ENCODE results near the gene PLCB1.

Gene PLCB1

GRCh38 chr20:8408587-8409307 lies 276.7 kb downstream of the PLCB1 start:
- H3K4me3 ChIP-seq (replicated peaks in 1 of 2; ENCODE audit: low read depth in 2 of 2, low read length in 2 of 2), result no peak overlapping the region
- no peak for DNase-seq (ENCODE audit: low read depth in 2 of 2)
- TF ChIP-seq CTCF (IDR thresholded peaks at IDR 0.05; ENCODE audit: low read depth, low read length), result no peak

DNA sequence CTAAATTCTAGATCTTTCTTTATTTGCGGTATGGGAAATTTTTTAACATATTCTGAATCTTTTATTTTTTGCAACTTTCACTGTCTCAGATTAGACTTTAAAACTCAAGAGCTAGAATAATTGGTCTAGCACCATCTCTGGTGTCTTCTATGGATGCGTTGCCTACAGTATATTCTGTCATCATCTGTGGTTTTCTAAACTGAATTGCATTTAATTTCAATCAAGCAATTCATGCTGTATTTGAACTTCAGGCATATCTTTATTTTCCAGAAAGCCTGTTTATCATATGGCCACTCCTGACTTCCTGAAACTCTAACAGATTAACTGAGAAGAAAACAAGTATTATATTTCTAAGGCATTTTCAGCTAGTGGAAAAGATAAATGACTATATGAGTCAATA lies 281.6 kb downstream of the PLCB1 start:
- TF ChIP-seq CTCF (IDR thresholded peaks at IDR 0.05; ENCODE audit: low read depth, low read length), result no peak
- no peak for DNase-seq (ENCODE audit: low read depth in 2 of 2)
- no peak overlapping the region for H3K4me3 ChIP-seq (replicated peaks in 1 of 2; ENCODE audit: low read depth in 2 of 2, low read length in 2 of 2)

DNA sequence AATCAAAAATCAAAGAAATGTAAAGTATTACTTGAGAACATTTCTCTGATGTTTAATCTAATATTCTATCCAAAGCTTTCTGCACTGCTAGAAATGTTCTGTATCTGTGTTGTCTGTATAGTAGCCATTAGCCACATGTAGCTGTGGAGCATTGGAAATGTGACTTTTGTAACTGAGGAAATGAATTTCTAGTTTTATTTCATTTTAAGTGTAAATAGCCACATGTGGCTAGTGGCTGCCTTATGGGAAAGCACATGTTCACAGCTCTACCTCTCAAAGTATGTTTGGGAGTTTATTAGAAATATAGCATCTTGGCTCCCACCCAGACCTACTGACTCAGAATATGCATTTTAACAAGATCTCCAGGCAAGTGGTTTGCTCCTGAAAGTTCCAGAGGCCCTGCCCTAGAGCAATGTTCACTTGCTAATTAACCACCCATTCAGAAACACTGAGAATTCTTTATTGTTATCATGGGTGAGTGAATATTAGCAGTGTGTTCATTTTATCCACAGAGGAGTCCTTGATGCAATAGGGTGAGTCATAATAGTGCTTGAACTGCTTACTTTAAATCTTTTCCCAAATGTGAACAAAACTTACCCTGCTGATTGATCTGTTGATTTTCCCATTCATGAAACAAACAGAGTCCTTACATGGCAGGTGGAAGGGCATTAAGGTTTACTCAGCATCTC lies 282.7 kb downstream of the PLCB1 start:
- no peak overlapping the region for H3K4me3 ChIP-seq (replicated peaks in 1 of 2; ENCODE audit: low read depth in 2 of 2, low read length in 2 of 2)
- DNase-seq (ENCODE audit: low read depth in 2 of 2), result peak; percentile 66 to 67
- TF ChIP-seq CTCF (IDR thresholded peaks at IDR 0.05; ENCODE audit: low read depth, low read length), result no peak

DNA sequence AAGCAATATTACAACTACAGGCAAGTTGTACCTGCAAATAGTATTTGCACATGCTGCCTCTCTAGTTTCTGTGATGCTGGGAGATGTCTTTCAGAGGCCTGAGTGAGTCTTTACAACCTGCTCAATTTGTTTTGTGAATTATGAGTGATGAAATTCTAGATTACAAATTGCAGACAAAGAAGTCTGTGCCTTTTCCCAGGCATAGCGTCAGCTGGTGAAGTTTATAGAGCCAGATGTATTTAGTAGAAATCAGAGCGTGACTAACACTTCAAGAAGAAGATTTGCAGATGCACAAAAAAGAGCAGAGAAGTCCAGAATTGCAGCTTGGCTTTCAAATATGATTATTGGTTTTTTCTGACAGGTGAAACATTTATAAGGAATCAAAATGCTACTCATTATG lies 289.9 kb downstream of the PLCB1 start:
- peak in 1 of 2 donors; percentile 25 for DNase-seq (ENCODE audit: low read depth in 2 of 2)
- H3K4me3 ChIP-seq (replicated peaks in 1 of 2; ENCODE audit: low read depth in 2 of 2, low read length in 2 of 2), result no peak overlapping the region
- no peak for TF ChIP-seq CTCF (IDR thresholded peaks at IDR 0.05; ENCODE audit: low read depth, low read length)

DNA sequence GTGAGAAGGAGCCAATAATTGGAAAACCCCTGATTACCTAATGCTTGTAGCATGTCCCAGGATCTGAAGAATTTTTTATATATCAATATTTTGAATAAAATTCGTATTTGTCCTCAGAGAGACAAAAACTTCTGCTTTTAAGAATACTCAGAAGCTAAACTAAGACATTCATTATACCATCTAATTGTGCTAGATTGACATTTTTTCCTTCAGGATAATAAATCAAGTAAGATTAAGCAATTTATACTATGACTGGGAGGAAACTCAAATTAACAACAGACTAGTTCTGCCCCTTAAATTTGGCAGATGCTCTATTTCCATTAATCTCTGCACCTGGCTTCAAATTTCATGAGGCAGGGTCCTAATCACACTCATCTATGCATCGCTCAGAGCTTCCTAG lies 291.4 kb downstream of the PLCB1 start:
- DNase-seq (ENCODE audit: low read depth in 2 of 2), result no peak
- TF ChIP-seq CTCF (IDR thresholded peaks at IDR 0.05; ENCODE audit: low read depth, low read length), result no peak

DNA sequence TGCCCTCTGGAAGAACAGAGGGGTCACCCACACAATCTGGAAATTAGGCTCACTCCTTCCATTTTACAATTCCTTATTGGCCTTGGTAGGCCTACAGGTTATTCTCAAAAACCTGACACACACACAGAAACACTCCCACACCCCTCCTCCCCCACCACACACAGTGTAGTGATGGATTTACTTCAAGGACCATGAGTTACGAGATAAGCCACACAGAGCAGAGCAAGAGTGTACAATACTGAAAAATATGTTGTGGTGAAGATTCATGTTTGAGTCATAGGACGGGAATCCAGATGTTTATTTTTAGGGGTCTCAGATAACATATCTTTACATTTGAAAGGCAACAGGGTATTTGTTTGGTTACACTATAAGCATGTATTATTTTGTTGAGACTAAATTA lies 291.9 kb downstream of the PLCB1 start:
- H3K4me3 ChIP-seq (replicated peaks in 1 of 2; ENCODE audit: low read depth in 2 of 2, low read length in 2 of 2), result no peak overlapping the region
- peak; percentile 48 to 59 for DNase-seq (ENCODE audit: low read depth in 2 of 2)
- no peak for TF ChIP-seq CTCF (IDR thresholded peaks at IDR 0.05; ENCODE audit: low read depth, low read length)

More for the DNA sequence above, 291.4 kb downstream of the PLCB1 start:
- H3K4me3 ChIP-seq (replicated peaks in 1 of 2; ENCODE audit: low read depth in 2 of 2, low read length in 2 of 2), result no peak overlapping the region
